Measurements from ENCODE around the gene CARD9.
A peak's percentile ranks its signal among the peaks of the same experiment; 100 is the strongest.

The CARD9 gene

DNA sequence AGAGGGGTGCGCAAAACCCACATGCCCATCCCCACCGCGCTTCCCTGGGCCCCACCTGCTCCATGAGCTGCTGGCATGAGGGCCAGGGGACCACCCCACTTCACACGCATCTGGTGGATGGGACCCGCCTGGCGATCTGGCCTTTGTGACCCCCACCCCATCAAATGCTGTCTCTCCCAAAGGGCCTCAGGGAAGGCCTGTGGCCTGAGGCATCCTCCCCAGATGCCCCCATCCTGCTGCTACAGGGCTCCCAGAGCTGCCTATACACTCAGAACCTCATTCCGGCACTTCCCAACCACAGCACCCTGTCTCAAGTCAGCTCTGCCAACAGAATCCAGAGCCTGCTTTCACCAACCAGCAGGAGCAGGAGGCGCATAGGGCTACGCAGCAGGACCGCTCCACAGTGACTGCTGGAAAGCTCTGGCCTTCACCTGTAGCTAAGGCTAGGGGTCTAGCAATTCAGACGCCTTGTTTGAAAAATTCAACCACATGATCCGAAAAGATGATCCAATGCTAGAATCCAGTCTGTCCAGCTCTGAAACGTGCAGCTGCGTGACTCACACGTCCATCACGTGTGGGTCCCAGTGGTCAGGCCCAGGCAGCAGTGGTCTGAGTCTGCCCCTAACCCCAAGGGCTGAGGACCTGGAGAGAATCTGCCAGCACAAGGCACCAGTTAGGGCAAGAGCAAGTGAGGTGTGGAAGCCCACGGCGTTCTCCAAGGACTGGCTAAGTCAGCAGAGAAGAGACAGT, 27.9 kb upstream of the CARD9 start:
- DNase-seq, result no peak

DNA sequence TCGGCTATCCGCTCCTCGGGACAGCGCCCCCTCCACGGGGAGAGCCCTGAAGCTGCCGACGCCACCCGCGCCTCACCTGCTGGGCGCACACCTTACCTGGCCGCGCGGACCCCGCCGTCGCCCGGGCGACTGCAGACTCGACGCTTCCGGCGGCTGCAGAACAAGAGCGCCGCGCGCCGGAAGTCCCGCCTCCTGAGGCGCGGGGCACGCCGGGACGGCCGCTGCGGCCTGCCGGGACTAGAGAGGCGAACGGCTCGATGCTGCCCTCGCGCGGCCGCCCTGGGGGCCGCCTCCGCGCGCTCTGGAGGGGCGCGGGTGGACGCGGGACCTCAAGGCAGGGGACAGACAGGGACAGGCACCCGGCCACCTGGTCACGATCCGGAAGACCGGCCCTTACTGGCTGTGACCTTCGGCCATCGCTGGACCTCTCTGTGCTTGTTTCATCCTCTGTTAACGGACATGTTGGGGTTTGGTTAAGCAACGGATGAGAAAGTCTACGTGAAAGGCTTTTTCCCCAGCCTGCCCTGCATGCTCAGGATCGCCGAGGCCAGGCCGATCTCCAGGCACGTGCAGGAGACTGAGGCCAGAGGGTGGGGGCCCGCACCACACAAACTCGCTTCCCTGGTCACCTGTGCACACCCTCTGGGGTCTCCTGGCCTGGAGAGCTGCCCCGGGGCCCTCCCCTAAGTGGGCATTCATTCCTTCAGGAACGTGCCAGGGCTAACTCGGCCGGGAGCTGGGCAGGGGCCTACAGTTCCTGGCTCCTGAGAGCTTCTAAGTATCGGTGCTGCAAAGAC, 26.8 kb upstream of the CARD9 start, which contains the start of gene SNAPC4:
Gene SNAPC4 (minus strand): TSS at position 133 of the 797 bp plus-strand sequence. CDS start 1,742 bp downstream, outside the sequence.
- DNase-seq, result peak; percentile 92

DNA sequence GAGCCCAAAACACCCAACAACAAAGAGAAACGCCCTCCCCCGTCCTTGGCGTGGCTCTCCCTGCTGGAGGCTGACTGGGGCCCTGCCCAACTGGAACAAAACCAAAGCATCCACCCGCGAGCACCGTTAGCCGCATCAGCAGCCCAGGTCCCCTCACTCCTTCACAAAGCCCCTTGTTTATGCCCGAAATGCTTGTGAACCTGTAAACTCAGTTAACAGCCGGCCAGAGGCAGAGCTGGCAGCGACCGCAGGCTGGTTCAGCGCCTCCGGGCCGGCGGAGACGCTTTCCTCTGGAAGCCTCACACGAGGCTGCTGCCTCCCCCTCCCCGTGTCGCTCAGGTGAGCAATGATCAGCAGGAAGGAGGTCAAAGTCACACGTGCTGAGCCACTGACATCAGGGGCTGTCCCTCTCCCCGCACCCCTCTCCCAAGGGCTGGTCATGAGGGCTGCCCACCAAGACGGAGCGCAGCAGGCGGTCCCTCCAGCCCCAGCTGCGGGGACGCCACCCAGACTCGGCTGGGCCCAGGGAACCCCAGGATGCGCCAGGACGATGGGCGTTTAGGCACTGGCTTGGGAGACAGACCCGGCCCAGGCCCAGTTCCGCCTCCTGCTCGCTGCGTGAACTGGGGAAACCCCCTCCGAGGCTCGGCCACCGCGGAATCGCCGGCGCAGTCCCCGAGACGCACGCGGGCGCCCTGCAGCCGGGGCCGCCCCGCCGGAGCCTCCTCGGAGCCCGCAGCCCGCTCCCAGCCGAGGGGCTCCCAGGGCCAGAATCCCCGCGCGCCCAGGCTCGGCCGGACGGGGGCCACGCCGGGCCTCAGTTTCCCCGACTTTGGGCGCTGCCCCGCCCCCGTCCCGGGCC, 25.9 kb upstream of the CARD9 start:
- peak; percentile 41 for DNase-seq

DNA sequence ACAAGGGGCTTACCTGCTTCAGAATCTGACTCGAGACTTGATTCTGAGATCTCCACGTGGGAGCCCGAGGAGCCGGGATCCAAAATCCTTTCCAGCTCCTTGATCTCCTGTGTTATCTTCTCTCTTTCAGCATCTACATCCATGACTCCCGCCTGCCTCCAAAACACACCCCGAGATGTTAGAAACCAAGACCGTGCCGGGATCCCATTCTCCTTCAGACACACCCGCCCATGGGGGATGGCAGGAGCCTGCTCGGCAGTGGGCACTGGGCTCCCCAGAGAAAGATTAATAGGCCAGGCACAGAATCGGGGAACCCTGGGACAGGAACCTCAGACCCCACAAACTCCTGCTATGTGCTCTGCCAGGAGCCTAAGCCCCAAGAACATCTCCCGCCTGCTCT, 24.8 kb upstream of the CARD9 start:
- DNase-seq, result no peak

DNA sequence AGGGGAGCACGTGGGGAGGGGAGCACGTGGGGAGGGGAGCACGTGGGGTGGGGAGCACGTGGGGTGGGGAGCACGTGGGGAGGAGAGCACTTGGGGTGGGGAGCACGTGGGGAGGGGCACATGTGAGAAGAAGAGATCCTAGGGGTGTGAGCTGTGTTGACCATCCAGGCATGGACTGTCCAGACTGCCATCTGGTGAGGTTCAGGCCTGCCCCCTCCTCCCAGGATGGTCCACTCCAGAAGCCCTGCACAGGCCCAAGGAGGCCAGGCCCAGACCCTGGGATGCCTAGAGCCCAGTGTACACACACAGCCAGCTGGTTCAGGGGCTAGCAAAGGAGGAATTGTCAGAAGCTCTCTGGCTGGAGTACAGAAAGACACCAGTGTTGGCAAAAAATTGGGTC, 24.2 kb upstream of the CARD9 start:
- no peak for DNase-seq

DNA sequence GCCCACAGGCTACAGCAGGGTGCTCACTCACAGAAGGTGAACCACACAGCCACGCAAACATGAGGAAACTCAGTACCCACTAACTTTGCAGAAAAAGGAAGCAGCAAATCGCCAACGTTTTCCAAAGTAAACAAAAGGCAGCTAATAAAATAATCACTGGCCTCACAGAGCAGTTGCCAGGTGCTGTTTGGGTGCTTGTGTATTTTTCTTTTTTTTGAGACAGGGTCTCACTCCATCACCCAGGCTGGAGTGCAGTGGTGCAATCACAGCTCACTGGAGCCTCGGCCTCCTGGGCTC, 22.7 kb upstream of the CARD9 start:
- no peak for DNase-seq

DNA sequence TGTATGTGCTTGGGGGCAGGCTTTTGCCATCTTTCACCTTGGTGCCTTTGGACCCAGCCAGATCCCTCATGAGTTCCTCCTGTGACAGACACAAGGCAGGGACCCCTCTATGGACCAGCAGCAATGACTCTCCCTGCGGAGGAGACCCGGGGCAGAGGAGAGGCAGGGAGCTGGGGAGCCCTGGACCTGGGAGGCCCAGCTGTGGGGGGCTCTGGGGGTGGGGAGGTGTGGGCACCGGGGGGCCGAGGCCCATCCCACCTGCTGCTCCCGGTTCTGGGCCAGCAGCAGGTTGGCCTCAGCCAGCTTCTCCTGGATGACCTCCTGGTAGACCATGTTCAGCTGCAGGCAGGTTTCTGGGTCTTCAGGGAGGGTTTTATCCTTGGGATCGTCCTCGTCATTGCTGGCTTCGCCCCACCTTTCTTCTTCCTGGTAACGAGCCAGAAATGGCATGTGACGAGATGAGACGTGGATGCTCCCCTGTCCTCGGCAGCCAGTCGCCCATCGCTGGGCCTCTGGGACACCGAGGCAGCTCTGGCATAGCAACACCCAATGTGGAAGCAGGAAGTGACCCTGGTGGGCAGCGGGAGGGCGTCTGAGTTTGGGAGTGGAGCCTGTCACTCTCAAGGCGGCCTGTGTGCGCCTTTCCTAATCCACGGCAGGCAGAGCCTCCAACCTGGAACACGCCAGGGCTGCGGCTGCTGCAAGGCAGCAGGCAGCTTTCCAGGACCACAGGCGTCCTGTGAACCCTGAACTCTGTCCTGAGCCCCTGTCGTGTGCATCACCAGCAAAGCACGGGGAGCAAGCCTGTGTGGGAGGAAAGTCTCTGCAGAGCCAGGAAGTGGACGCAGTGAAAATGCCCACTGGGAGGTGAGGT, 22.1 kb upstream of the CARD9 start:
- DNase-seq, result no peak

DNA sequence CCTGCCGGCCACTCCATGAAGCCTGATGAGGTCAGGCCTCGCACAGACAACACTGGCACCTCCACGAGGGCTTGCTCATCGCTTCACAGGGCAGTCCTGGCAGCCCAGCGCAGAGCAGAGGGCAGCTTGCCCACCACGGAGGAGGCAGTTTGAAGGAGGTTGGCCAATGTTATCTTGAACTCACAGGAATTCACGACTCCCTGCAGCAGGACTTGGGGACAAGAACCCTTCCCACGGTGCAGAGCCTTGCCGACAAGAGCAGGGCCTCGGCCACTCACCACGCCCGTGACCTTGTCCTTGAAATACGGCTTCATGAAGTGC, 21.5 kb upstream of the CARD9 start:
- DNase-seq, result no peak

DNA sequence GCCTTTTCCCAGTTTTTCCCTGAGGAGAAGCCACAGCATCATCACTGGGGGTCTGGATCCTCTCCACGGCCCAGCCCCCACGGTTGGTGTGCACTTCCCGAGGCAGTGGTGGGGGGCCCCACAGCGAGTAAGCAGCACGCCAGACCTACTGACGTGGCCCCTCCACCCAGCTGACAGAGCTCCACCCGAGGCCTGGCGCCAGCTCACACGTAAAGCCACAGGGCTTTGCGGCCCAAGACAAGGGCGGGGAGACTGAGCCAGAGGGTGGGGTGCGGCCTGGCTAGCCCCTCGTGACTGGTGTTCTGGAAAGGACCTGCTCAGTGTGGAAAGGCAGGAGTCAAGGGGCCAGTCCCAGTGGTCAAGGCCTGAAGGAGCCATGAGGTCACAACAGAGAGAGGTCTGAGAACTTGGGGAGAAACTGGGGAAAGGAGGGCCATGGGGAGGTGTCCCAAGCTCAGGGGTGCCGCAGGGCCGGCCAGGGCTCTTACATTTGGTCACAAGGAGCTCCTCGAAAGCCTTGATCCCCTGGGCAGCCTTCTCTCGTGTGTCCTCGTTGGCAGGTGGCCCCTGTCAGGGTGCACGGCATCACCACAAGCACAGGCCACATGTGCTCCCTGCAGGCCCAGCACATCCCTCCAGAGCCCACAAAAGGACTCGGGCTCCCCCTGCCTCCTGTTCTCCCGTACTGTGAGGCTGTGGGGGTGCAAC, 21.0 kb upstream of the CARD9 start:
- no peak for DNase-seq

DNA sequence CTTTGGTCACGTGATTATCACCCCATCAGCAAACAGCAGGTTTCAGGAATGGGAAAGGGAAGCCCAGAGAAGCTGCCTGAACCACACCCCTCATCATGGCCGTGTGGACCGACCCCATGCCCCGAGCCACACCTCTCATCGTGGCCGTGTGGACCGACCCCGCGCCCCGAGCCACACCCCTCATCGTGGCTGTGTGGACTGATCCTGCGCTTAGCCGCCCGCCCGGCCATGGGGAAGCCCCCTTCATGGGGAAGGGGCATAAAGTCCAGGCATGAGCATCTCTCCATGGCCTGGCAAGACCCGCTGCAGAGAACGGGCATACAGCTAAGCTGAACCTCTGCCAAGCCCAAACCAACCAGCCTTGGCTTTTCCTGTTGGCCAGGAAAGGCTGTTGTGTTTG, 20.1 kb upstream of the CARD9 start:
- DNase-seq, result no peak

DNA sequence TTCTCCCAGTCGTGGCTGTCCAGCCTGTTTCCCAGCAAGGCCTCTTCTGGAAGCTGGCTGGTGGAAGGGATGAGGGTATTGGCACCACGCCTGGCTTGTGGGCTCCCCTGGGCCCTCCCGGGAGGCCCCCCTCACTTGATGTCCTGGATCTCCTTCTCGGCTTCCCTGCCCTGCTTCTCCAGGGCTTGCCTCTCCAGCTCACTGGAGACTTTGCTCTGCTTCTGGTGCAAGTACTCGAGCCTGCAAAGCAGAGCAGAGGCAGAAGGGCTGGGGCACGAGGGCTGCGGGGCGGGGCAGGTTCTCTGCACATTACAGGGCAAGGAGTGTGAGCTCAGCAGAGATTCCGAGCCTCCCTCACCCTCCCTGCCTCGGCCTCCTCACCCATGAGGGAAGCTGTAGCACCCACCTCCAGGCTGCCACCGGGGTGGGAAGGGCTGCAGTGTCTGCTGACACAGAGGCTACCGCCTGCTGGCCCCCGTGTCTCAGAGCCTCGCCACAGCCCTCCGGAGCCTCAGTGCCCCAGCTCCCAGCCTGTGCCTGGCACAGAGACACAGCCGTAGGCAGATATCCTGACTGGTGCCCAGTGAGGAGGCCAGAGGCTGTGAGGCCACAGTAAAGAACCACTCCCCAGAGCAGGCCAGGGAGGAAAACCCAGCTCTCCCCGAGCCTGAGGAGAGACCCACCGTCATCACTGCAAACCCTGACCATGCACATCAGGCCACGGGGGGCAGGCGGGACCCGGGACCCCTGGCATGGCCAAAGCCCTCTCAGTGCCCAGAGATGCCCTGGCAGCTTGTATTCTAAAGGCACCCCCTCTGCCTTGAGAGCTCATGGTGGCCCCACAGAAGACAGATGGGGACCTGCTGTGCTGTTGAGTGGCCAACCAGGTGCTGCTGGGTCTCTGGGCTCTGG, 19.3 kb upstream of the CARD9 start:
- DNase-seq, result no peak

DNA sequence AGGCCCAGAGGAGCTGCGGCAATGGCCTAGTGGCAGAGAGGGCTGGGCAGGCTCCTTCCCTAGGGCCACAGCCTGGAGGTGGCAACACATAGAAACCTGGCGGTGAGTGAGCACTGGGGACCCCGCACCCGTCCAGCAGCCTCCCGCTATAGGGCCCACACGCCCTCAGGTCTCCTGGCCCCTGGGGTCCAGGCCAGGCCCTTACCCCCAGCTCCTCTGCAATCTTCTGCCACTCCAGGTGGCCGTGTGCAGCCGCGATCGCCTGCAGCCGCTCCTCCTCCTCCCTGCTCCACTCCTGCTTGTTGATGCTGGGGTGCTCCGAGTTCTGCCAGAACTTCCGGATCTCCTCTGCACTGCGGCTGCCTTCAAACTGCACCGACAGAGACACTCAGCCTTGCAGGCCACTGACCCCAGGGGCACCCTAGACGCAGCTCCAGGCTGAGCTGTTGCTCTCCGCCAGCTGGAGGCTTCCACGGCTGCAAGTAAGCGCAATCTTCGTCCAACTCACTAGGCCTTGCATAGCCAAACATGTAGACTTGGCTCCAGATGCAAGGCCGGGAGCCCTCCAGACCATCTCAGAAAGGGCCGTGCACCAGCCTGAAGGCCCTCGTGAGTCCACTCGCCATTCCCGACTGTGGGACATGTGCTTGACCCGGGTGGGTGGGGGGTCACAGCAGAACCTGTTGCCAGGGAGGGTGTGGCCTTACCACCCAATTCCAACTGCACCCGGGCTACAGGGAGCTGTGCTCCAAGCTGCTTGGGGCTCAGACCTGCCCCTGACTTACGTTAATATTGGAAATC, 18.5 kb upstream of the CARD9 start:
- no peak for DNase-seq

DNA sequence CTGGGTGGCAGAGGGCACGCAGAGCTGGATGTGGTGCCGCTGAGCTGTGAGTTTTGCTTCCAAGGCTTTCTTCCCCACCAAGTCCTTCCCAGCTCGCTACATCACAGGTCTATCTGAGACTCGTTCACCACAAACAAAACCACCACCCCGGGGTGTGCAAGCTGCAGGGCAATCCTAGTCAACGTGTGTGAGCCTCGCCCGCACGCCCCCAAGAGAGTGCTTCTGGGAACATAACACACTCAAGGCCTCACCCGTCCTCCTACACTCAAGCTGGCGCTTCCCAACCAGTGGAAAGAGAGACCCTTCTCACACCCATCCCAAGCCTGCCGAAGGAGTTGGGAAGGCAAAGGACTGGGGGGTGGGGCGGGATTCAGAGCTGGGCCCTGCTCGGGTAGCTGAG, 15.9 kb upstream of the CARD9 start:
- no peak for DNase-seq

DNA sequence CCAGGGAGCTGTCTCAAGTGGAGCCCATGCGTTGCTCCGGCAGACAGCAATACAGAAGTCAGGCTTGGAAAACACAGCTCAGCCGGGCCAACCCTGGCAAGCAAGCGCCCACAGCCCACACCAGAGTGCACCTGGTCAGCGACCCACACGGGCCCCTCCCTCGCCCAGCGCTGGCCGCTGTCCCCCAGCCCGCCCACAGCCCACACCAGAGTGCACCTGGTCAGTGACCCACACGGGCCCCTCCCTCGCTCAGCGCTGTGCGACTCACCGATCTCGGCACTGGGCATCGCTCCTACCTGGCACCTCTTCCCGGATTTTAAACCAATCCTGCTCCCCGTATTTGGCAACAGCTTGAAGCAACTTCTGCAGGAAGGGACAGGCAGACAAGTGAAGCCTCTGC, 13.7 kb upstream of the CARD9 start:
- DNase-seq, result no peak

DNA sequence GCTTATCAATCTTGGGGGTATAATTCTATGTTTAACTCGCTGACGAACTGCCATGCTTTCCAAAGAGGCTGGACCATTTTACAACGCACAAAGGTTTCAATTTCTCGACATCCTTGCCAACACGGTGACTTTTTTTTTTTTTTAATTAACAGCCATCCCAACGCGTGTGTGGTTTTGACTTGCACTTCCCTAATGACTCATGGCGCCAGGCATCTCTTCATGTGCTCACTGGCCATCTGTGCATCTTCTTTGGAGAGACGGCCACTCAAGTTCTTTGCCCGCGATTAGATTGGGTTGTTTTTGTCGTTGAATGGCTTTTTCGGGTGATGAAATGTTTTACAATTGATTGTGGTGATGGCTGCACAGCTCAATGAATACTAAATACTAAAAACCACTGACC, 12.5 kb upstream of the CARD9 start:
- peak; percentile 32 for DNase-seq

DNA sequence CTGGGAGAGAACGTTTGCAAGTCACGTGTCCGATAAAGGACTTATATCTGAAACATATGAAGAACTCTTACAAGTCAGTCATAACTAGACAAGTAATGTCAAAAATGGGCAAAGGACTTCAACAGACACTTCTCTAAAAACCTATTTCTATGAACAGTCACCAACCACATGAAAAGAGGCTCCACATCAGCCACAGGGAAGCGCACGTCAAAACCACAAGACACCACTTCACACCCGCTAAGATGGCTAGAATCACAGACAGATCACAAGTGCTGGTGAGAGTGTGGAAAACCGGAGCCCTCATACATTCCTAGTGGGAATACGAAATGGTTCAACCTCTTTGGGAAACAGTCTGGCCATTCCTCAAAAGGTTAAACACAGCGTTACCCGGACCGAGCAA, 11.5 kb upstream of the CARD9 start:
- no peak for DNase-seq

DNA sequence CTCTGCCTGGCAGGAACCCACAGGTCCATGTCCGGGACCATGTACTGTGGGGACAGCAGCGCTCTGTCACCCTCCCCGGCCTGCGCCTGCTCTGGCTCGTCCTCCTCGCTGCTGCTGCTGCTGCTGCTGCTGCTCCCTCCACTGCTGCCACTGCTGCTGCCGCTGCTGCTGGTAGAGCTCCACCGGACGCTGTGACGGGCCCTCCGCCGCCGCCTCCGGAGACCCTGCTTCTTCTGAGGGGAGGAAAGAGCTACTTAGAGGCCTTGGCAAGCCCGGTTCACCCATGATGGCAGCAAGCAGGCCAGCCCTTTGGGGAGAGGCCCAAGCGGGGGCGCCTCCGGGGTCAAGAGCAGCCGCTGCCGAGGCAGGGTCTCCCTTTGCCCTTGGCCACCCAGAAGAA, 10.0 kb upstream of the CARD9 start:
- DNase-seq, result no peak

DNA sequence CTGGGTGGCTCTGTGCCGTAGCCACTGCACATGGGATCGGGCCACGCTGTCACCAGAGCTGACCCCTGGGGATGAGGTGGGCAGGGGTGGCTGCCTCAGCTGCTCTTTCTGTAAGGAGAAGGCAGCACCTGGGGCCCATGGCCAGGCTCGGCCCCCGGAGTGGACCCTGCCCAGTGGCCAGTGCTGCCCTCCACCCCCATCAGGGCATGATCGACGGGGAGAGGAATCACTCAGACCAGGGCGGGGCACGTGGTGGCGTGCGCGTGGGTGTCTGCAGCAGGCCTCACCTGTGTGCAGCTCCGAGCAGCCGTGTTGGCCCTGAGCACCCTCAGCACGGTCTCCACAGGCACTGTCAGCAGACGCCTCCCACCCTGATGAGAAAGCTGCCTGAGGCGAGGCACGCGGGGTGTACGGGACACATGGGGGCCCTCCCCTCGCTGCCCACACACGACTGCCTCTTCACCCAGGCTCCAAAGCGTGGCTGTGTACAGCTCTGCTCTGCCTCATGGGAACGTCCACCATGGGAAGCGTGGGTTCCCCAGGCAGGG, 8.6 kb upstream of the CARD9 start:
- DNase-seq, result no peak

DNA sequence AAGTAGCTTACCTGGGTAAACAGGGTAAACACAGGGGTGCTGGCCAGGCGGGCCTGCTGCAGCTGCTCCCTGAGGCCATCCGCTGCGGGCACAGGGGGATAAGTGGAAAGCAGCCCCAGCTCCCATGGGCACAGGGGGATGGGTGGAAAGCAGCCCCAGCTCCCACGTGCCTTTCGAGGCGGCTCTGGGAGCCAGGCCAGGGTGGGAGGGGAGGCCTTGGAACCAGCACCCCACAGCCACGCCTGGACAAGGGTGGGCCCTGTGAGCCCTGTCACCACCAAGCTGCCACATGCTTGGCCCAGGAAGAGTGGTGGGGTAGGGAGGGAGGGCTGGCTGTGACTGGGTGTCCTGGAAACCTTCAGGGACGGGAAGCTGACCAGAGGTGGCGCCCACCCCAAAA, 7.8 kb upstream of the CARD9 start:
- DNase-seq, result no peak

DNA sequence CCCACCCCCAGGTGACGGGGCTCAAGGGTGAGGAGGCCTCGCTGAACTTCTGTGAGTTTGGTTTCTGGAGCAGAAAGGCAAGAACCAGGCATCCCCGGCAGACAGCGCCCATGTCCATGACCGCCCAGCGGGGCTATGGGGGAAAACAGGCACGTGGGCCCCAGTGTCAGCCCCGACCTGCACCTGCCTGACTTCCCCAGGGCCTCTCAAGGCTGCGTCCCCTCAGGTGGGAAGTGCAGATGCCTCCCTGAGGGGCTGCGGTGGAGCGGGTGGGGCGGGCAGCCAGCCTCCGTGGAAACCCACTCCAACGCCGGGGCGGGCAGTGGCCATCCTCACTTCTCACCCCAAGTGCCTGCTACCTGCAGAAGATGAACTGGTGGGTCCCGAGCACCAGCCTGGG, 6.9 kb upstream of the CARD9 start:
- DNase-seq, result no peak
